GM10847 (cell line): ENCODE results near the gene FGFBP2.

ENCODE experiments used
- POLR2A ChIP-seq: IDR thresholded peaks from 2 replicates; pipeline ENCODE4 v1.6.1; 2011; ENCODE audit not compliant: insufficient read length; ENCODE audit errors: extremely low read depth

FGFBP2 gene

DNA sequence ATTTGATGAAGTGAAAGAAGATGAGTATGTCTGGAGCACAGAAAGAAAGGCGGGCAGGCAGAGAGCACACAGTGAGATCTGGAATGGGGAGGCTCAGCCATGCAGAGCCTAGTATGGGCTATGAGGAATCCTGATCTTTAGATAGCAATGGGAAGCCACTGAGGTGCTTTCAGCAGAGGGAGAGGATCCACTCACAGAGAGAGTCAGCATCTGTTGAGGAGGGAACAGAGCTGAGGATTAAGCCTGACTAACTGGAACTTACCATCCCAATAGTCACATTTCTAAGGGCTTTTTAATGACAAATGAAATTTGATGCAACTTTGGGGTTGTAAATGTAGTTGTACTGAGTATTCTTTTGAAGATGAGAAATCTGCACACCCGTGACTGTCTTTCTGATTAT, 20.6 kb upstream of the FGFBP2 start:
- TF ChIP-seq POLR2A: no peak

DNA sequence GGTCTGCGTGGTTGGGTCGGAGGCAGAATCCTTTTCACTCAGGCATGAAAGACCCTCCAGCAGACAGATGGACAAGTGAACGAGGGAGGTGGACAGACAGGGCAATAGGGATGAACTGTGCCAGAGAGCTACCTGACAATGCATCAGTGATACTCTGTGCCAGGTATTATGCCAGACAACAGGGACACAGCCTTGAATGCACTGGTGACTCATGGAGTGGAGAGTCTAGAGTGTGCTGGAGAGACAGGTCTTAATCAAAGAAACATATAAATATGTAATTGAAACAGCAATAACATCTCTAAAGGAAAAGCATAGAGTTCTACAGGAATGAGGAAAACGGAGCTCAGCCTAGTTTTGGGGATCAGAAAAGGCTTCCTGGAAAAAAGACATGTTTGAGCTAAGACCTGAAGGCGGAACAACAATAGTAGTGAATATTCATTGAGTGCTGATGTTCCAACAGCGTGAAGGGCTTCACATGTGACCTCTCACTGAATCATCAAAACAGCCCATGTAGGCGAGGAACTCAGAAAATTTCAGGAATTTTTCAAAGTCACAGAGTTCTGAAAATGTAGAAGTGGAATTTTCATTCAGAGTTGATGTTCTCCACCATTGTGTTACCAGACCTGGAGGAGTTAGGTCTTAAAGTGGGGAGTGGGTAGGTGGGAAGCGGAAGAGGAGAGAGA, 20.0 kb upstream of the FGFBP2 start:
- no peak for TF ChIP-seq POLR2A

DNA sequence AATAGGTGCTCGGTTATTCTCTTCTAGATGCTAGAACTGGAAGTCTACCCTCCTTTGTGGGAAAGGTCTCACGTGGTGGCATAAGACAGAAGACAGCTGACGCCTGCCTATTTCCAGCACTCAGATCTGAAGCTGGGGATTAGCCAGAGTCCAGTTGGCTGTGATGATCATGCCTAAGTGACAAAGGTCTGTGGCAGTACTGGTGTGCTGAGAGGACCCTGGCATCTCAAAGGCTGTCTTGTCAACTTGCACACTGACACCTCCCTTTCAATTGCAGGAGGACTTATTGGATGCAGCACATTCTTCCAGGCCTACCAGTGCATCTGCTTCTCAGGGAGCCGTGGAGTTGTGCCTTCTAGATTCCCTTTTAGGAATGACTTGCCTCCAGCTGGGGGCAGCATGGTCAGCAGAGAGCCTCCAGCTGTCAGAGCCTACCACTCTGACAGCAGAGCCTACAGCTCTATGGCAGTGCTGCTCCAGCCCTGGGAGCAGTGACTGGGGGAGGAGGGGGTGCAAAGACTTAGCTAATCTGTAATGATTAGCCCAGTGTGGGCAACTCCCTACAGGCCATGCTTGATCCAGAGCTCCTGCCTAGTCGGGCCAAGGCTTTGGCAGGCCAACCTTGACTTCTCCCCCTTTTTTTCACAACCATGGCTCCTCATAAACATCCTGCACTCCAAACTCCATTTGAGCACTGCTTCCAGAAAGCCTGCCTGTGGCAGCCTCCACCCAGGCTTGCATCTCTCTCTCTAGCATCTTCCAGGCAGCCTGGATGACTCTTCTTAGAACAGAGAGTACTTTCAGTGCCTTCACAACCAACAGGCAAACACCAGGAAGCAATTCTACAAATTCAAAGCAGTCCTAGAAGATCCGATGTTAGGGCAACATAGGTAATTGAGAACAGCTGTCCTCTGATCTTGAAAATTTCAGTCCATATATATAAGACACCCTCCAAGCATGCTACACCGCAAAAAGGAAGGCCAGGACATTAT, 13.8 kb upstream of the FGFBP2 start:
- TF ChIP-seq POLR2A: no peak

DNA sequence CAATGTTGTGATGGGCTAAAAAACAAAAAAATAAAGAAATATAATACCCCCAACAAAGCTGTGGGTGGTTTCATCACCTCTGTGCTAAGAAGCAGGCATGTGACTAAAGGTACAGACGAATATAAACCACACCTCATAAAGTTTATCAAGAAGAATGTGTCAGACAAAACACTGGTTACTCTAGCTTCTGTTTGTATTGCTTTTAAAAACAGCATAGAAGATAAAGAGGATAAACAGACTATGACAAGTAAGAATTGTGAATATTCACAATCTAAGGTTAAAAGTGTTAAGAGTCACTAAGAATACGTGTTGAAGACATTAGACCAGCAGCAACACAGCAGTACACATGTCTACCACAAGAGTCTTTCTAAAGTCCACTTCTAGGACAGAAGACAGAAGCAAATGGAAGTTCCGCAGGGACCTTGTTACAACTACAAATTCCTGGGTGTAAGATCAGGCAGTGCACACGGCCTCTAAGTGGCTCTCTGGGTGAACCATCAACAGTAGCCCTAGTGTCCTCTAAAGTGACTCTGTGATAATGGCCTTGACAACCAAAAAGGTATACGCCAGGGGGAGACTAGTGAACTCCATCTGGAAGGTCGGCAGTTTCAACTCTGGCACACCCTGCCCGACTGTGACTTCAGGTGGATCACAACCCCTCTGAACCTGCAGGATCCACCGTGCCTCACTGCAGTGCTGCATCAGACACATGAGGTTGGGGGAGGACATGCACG, 8.3 kb upstream of the FGFBP2 start:
- no peak for TF ChIP-seq POLR2A

DNA sequence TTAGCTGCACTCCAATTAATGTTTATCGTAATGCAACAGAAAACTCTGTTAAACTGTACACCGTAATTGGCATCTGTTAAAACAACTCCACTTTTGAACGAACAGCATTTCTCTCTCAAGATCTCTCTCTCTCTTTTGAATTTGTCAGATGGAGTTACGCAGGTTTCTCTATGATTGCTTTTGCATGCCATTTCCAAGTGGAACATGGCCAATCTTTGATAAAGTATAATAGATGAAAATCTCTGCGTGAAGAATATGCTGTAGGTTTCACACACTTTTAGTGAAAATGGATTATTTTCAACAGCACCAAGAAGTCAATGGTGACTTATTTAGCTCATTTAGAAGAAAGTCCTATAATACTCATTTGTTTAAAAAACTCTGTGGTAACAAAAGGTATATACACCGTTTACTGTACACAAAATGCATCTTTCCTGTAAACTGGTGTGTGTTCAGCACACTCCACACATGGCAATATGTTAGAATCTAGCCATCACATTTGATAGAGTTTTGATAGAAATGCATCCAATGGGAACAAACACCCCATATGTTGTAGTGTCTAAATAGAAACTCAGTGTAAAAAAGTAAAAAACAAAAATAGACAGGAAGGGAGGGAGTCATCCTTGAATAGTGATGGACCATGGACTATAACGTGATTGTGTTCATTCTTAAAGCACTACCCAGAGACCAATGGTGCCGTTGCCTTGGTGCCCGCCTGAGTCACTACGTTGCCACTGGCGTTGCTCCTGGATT, 5.8 kb upstream of the FGFBP2 start:
- no peak for TF ChIP-seq POLR2A

DNA sequence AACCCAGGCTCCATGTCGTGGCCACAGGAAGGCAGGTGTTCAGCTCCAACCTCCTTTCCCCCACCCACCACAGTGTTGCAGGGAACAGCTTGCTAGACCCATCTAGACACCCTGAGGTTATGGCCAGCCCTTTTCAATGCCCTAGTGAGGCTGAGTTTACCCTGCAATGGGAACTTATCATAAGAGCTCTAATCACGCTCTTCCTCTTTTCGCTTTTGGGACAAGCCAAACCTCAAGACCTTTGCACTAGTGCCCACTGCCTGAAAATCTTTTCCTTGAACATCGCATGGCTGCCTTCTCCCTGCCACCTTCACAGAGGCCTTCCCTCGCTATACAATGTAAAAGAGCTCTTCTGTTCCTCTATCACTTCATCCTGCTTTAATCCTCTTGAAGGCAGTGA, 2.4 kb upstream of the FGFBP2 start:
- TF ChIP-seq POLR2A: no peak

DNA sequence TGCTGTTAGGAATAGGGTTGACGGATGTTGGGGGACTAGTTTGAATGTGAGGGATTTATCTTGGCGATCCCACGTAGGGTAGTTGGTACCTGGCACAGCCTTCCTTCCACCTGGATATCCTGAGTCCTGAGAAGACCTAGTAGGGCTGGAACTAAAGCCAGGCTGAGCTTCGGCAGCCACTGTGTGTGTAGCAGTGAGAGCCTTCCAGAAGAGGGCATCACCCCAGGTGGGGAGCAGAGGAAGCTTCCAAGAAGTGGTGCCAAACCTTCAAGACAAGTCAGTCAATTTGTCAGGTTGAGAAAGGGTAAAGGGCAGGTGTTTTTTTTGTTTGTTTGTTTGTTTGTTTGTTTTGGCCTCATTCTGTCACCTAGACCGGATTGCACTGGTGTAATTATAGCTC, 1.2 kb upstream of the FGFBP2 start:
- no peak for TF ChIP-seq POLR2A

DNA sequence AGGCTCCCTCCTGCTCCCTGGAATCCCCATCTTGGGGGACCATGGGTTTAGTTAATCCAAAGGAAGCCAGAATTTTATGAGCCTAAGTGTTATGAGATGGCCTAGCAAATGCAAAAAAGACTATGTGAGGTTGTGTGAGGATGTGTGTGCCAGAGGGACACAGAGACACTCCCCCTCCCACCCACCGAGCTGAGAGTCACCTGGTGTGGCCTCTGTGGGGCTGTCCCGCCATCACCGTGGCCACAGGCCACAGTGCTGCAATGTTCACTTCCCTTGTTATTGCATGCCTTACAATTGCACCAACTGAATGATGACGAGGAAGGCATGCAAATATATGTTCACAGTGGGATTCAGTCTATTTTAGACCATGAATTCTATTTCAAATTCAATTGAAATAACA, 601 bp upstream of the FGFBP2 start:
- no peak for TF ChIP-seq POLR2A

DNA sequence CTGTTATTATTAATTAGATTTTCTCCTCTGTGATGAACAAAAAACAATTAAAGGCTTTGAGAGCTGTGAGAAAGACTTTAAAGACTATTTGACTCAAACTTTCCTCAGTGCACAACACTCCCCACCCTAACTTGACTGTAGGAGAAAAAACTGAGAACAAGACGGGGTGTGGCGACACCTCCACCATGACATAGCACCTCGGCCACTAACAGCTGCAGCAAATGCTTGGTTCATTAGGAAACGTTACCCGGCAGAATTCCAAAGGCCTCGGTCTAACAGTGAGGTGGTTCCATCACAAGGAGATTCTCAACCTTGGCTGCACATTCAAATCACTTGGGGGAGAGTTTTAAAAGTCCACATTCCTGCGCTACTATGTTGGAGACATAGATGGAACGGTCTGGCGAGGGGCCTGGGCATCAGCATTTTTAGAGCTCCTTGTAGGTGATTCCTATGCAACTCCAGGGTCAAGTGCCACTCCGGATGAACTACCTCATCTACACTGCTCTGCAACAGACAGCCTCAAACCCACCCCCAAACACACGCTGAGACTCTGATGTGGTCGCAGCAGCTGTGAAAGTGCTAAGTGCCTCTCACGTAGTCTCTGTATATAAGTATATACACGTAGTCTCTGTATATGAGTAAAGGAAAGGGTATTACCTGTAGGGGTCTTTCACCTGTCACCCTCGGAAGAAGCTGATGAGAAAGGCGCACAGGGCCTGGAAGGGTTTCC, 1.0 kb downstream of the FGFBP2 start:
- TF ChIP-seq POLR2A: no peak

DNA sequence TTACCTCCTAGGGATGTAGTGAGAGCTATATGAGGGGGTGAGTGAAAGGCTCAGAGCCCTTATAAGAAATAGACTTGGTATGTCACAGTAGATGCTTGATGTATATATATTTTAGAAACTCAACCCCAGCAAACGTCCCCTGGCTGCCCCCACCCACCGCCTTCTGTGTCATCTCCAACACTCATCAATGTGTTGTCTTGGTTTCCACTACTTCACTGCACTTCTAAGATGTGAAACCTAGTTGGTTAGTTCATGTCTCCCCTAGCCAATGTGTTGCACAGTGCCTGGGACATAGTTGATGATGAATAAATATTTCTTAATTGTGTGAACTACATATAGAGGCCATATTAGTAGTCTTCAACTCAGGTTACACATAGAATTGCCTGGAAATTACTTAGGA, 4.4 kb downstream of the FGFBP2 start:
- no peak for TF ChIP-seq POLR2A

DNA sequence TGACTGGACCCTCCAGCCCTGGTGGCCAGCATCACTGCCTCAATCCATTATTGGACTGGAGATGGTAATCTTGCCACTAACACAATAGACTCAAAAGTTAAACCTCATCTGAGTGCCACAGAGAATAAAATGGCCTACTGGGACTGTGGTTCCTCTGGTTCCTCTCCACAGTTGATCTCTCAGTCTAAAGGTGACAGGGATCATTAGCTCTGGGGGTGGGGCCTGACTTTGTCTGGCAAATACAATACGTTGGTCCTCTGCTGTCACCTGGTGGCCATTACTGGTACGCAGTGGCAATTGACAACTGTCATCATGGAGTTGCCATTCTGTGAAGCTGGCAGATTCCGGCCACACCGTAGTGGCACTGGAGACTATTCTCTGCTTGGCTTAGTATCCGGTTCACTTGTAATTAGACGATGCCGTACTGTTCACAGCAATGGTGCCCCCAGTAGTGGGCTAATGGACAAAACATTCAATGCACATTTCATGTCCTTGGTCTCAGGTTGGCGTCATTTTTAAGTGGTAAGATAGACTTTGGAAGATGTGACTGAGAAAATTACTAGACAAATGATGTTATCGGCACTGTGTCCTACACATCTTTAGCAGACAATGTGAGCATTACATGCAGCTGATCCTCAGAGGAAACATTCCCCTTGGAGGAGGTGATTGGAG, 6.7 kb downstream of the FGFBP2 start:
- no peak for TF ChIP-seq POLR2A

DNA sequence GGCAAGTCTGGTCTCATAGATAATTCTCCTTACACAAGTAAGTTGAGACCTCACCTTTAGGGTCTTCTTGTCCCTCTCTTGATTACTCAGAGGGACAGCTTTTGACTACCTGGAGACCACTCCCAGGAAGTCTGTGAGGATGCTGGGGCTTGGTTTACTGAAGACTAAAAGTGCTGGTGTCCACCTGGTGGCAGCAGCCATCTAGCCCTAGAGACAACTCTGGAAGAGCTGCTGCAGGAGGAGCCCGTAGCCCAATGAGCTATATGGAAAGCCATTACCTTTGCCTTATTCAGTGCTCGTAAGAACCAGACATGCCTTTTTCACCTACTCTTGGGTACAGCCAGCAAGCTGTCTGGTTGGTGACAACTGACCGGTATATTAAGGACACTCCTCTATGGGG, 7.3 kb downstream of the FGFBP2 start:
- TF ChIP-seq POLR2A: no peak

DNA sequence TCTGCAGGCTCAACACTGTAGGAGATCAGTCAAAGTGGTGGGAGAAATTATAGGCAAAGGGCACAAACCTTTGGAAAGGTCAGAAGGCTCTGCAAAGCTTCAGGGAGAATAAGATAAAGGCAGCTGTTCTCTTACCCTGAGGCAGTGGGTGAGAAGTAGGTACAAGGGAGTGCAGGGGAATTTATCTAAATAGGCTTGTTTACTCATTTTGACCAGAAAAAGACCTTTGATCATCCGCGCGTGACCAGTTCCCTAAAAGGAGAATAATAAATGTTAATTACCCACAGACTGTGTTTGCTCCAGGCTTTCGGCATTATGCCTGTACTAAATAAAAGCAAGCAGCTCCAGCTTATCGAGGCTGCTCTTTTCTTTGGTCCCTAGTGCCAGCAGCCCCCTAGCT, 9.3 kb downstream of the FGFBP2 start:
- no peak for TF ChIP-seq POLR2A

DNA sequence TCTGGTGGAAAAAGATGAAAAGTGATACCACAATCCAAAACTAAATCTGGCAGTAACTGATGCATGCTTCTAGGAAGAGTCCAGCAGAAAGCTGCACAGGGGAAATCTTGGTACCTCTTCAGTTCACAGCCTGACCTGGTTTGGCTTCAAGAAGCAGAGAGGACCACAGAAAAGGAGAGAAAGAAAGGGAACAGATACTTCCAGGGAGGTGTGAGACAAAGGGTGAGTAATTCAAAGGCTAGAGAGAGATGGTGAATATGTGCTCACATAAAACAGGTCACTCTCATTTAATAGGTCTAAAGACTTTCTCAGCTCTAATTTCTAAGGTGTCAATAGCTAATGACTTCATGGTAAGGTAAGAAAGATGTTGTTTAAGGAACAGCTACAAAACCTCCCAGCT, 11.2 kb downstream of the FGFBP2 start:
- no peak for TF ChIP-seq POLR2A
